ENCODE measurements around the gene WWC1. TPM values are rescaled to one million over a fixed set of nuclear protein-coding genes. Genes with fewer than 3 reads are reported as not detected.

Gene WWC1
- total and polyA plus RNA-seq, 9 of the 15 experiments (the other 6 are each of a cell fraction or from before 2014, with no cell fraction given) = under 0.01 to 0.54 (median 0.42) TPM; not detected in 6

DNA sequence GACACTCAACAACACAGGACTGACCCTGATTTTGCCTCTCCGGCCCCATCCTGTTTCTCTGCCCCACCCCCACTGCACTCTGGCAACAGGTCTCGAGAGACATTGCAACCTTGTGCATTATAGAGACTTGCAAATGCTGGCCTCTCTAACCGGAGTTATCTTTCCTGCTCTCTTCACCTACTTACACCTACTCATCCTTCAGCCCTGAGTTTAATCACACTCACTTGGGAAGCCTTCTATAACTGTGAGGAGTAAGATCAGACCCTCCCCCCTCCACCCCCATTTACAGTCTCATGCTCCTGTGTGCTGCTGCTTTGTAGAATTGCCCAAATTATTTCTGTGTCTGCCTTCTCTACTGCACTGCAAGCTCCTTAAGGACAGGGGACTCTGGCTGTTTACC lies 42.8 kb downstream of the WWC1 start:
- WGBS (ENCODE audit: insufficient coverage, low coverage, missing lambda C conversion rate) = 0% methylated on average over 3 of the region's 3 CpGs
- in situ Hi-C loops (cut with MboI) = no loop called here
- Histone ChIP-seq H4K20me1 (replicated peaks; ENCODE audit: control insufficient read depth, insufficient read depth, low read length) (no peaks in the 10 kb centered on the region), H3K9me1 (ENCODE audit: control insufficient read depth, insufficient read depth, low read length) (no peaks in the 10 kb centered on the region), H3K27ac (ENCODE audit: extremely low read depth, low read depth, low read length) (no peak overlapping the region), H3K4me2 (ENCODE audit: insufficient read depth, low read length) (no peak overlapping the region), H2AFZ (ENCODE audit: low read depth, low read length) (no peak overlapping the region), H3K79me2 (ENCODE audit: control insufficient read depth, insufficient read depth, low read length) (no peaks in the 10 kb centered on the region), H3K9ac (ENCODE audit: insufficient read depth in 1 of 2, low read depth in 2 of 2, low read length in 2 of 2) (no peak overlapping the region), H3K4me1 (replicated peaks in 1 of 2; ENCODE audit: control insufficient read depth in 2 of 2, insufficient read depth in 2 of 2, low read length in 2 of 2) (no peaks in the 10 kb centered on the region), H3K27me3 (ENCODE audit: control insufficient read depth in 2 of 2, insufficient read depth in 2 of 2, low read length in 2 of 2) (peaks cover 2 to 6% of the 10 kb centered on the region in 2 experiments; a peak in 3 of 5 replicates), H3K9me3 (replicated peaks; ENCODE audit: control insufficient read depth, insufficient read depth, low read depth, low read length) (no peaks in the 10 kb centered on the region), H3K4me3 (no peak overlapping the region), H3K36me3 (ENCODE audit: control insufficient read depth, insufficient read depth, low read length) (no peaks in the 10 kb centered on the region)
- FAIRE-seq = no peak
- no peak for DNase-seq (ENCODE audit: extremely low read depth in 1 of 4, low spot score in 3 of 4)
- intact Hi-C loops (cut with micrococcal nuclease) = no loop called here
- ChIA-PET CTCF (ENCODE audit: low intra/inter-chr PET ratio) (no interaction called here), POLR2A (no interaction called here)
- no TSS peak for BruUV-seq (replicated peaks)
- no peak for ATAC-seq
- TF ChIP-seq TEAD1 (CRISPR knock-in tag; IDR thresholded peaks at IDR 0.05) (no peak), E2F4 (CRISPR knock-in tag; IDR thresholded peaks at IDR 0.05; ENCODE audit: low read depth) (no peak), YBX1 (IDR thresholded peaks at IDR 0.05) (no peak), ZNF23 (CRISPR knock-in tag; IDR thresholded peaks at IDR 0.05) (no peak), ELK3 (CRISPR knock-in tag; IDR thresholded peaks at IDR 0.05) (no peak), HCFC1 (IDR thresholded peaks at IDR 0.05; ENCODE audit: low read depth, low read length) (no peak), KLF1 (tag; IDR thresholded peaks at IDR 0.05) (no peak), NCOA2 (IDR thresholded peaks at IDR 0.05; ENCODE audit: partially characterized antibody in 2 of 2) (no peak), SIN3A (IDR thresholded peaks at IDR 0.05; ENCODE audit: borderline replicate concordance in 2 of 2, control insufficient read depth in 1 of 2, low read depth in 2 of 2, low read length in 2 of 2) (no peak), MECOM (CRISPR knock-in tag; IDR thresholded peaks at IDR 0.05) (no peak), FIP1L1 (IDR thresholded peaks at IDR 0.05; ENCODE audit: low read depth, low read length, poor library complexity, severe bottlenecking) (no peak), CBFA2T2 (conservative IDR thresholded peaks at IDR 0.05) (no peak)
- TF ChIP-seq, protein P1, sequence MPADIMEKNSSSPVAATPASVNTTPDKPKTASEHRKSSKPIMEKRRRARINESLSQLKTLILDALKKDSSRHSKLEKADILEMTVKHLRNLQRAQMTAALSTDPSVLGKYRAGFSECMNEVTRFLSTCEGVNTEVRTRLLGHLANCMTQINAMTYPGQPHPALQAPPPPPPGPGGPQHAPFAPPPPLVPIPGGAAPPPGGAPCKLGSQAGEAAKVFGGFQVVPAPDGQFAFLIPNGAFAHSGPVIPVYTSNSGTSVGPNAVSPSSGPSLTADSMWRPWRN (IDR thresholded peaks at IDR 0.05; ENCODE audit: low read depth) = no peak
- TF ChIP-seq, protein P2, sequence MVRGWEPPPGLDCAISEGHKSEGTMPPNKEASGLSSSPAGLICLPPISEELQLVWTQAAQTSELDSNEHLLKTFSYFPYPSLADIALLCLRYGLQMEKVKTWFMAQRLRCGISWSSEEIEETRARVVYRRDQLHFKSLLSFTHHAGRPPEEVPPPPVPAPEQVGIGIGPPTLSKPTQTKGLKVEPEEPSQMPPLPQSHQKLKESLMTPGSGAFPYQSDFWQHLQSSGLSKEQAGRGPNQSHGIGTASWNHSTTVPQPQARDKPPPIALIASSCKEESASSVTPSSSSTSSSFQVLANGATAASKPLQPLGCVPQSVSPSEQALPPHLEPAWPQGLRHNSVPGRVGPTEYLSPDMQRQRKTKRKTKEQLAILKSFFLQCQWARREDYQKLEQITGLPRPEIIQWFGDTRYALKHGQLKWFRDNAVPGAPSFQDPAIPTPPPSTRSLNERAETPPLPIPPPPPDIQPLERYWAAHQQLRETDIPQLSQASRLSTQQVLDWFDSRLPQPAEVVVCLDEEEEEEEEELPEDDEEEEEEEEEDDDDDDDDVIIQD (CRISPR knock-in tag; IDR thresholded peaks at IDR 0.05) = no peak
- TF ChIP-seq, protein P3, sequence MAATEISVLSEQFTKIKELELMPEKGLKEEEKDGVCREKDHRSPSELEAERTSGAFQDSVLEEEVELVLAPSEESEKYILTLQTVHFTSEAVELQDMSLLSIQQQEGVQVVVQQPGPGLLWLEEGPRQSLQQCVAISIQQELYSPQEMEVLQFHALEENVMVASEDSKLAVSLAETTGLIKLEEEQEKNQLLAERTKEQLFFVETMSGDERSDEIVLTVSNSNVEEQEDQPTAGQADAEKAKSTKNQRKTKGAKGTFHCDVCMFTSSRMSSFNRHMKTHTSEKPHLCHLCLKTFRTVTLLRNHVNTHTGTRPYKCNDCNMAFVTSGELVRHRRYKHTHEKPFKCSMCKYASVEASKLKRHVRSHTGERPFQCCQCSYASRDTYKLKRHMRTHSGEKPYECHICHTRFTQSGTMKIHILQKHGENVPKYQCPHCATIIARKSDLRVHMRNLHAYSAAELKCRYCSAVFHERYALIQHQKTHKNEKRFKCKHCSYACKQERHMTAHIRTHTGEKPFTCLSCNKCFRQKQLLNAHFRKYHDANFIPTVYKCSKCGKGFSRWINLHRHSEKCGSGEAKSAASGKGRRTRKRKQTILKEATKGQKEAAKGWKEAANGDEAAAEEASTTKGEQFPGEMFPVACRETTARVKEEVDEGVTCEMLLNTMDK (IDR thresholded peaks at IDR 0.05; ENCODE audit: borderline replicate concordance, insufficient read depth, low read depth, low read length, poor library complexity, severe bottlenecking) = no peak

Data from K562 (cell line).